Right ventricle myocardium inferior (tissue), 1 donor: ENCODE data around the gene SVIL. TPM values are rescaled to one million over a fixed set of nuclear protein-coding genes. Genes with fewer than 3 reads are reported as not detected.
"Not testable (repeated sequence)": the region's sequence is repeated elsewhere in the genome, so short reads cannot be mapped to it uniquely, and the experiment has no call there.

Source experiments
- ATAC-seq: fragments of 200-7000 bp; cut with Tn5 transposase; one replicate; pipeline ENCODE4 v1.9.1; 2020; ENCODE audit warnings: mild to moderate bottlenecking, moderate library complexity
- DNase-seq: peaks from one replicate; pipeline ENCODE4 v3.0.0; 2021; ENCODE audit errors: missing footprints
- intact Hi-C: fragments of 100-400 bp; cut with DNase I; formaldehyde crosslinking; loops from one replicate; pipeline ENCODE4 v1.11.0; 2022
- total RNA-seq: library from RNA; stranded (reverse); fragmentation: NEBNext Ultra II Directional; extraction: Animal tissue kit (Norgen Biotek cat#: 25700); gene quantifications from one replicate; pipeline ENCODE4 v1.2.1, GENCODE V29; 2021
- donor health status: DM: no; HTN: yes; CAD: no; lungs with severe emphysema.

The SVIL gene
- total RNA-seq, 1 donor from 2014 or later, result 327 TPM

- ATAC-seq, DNase-seq: not testable (repeated sequence)
Observed at GRCh38 chr10:29515879-29516278, 118.9 kb downstream of the SVIL start.

GRCh38 chr10:29515104-29515503 lies 119.7 kb downstream of the SVIL start:
- intact Hi-C loops, result loop anchor here (5.0 kb wide), 2 partner anchors 77 to 117 kb away; partner anchors contain the start of gene SVIL
- ATAC-seq, DNase-seq: not testable (repeated sequence)

More at GRCh38 chr10:29515879-29516278, 118.9 kb downstream of the SVIL start:
- intact Hi-C loops, result loop anchor here (5.0 kb wide), 2 partner anchors 76 to 116 kb away; partner anchors contain the start of gene SVIL

- intact Hi-C loops, result no loop called here
- no peak for DNase-seq
- ATAC-seq, result no peak
Observed at GRCh38 chr10:29514306-29514705, 120.5 kb downstream of the SVIL start.

- intact Hi-C loops, result no loop called here
- DNase-seq (no peak), ATAC-seq (no peak)
Observed at GRCh38 chr10:29512425-29512974, 122.3 kb downstream of the SVIL start.

- intact Hi-C loops, ATAC-seq: not testable (repeated sequence)
Observed at GRCh38 chr10:29511806-29512205, 123.0 kb downstream of the SVIL start.

GRCh38 chr10:29510483-29511157 lies 124.2 kb downstream of the SVIL start:
- peak; percentile 50 for ATAC-seq
- DNase-seq, intact Hi-C loops: not testable (repeated sequence)

More at GRCh38 chr10:29511806-29512205, 123.0 kb downstream of the SVIL start:
- not testable (repeated sequence) for DNase-seq

GRCh38 chr10:29508554-29509244 lies 126.1 kb downstream of the SVIL start:
- ATAC-seq (no peak), DNase-seq (no peak)
- intact Hi-C loops, result no loop called here

- DNase-seq, intact Hi-C loops: not testable (repeated sequence)
Observed at GRCh38 chr10:29507750-29508149, 127.0 kb downstream of the SVIL start.

GRCh38 chr10:29506324-29506921 lies 128.3 kb downstream of the SVIL start:
- ATAC-seq, intact Hi-C loops: not testable (repeated sequence)

More at GRCh38 chr10:29507750-29508149, 127.0 kb downstream of the SVIL start:
- not testable (repeated sequence) for ATAC-seq

GRCh38 chr10:29502351-29502750 lies 132.4 kb downstream of the SVIL start:
- DNase-seq (no peak), ATAC-seq (no peak)
- intact Hi-C loops, result no loop called here

More at GRCh38 chr10:29506324-29506921, 128.3 kb downstream of the SVIL start:
- DNase-seq, result not testable (repeated sequence)

GRCh38 chr10:29501692-29502091 lies 133.1 kb downstream of the SVIL start:
- DNase-seq, result no peak
- intact Hi-C loops, result no loop called here
- ATAC-seq, result no peak

GRCh38 chr10:29499993-29500537 lies 134.7 kb downstream of the SVIL start:
- DNase-seq (no peak), ATAC-seq (no peak)
- intact Hi-C loops, result loop anchor here (5.0 kb wide), 1 partner anchor 113 kb away; no protein-coding TSS in a partner anchor

GRCh38 chr10:29496341-29497162 lies 138.2 kb downstream of the SVIL start:
- ATAC-seq (peak; percentile 69), DNase-seq (no peak)
- intact Hi-C loops, result loop anchor here (5.0 kb wide), 1 partner anchor 109 kb away; no protein-coding TSS in a partner anchor

- ATAC-seq, result no peak
- intact Hi-C loops, result loop anchor here (5.0 kb wide), 1 partner anchor 108 kb away; no protein-coding TSS in a partner anchor
- no peak for DNase-seq
Observed at GRCh38 chr10:29495366-29495765, 139.4 kb downstream of the SVIL start.

- DNase-seq (no peak), ATAC-seq (no peak)
- intact Hi-C loops, result no loop called here
Observed at GRCh38 chr10:29493697-29494096, 141.1 kb downstream of the SVIL start.

GRCh38 chr10:29492774-29493173 lies 142.0 kb downstream of the SVIL start:
- ATAC-seq, result no peak
- no peak for DNase-seq
- intact Hi-C loops, result no loop called here

- intact Hi-C loops, result no loop called here
- DNase-seq (no peak), ATAC-seq (no peak)
Observed at GRCh38 chr10:29491918-29492317, 142.9 kb downstream of the SVIL start.

- intact Hi-C loops, DNase-seq: not testable (repeated sequence)
Observed at GRCh38 chr10:29490781-29491280, 143.9 kb downstream of the SVIL start.

More at GRCh38 chr10:29490781-29491280, 143.9 kb downstream of the SVIL start:
- not testable (repeated sequence) for ATAC-seq
